ENCODE results near the gene MOG. TPM values are rescaled to one million over a fixed set of nuclear protein-coding genes. Genes with fewer than 3 reads are reported as not detected.

MOG gene
- total and polyA plus RNA-seq, 7 experiments from 2014 or later = not detected

GRCh38 chr6:29694637-29695036 lies 37.7 kb downstream of the MOG start:
- ATAC-seq (no peak), DNase-seq (no peak)
- Mint-ChIP-seq H3K27me3 (peaks cover 0 to 21% (median 1%) of the 10 kb centered on the region in 5 donors), H3K36me3 (peaks cover 0 to 9% (median 4%) of the 10 kb centered on the region in 5 donors), H3K9me3 (peaks cover 3 to 20% (median 5%) of the 10 kb centered on the region in 11 donors), H3K4me3 (no peak overlapping the region), H3K4me1 (no peaks in the 10 kb centered on the region), H3K27ac (no peak overlapping the region)
- ChIA-PET CTCF (interaction anchor here (0.6 to 0.7 kb wide), 2 partner anchors 20 to 283 kb away, joined by 3 to 4 read pairs; no protein-coding TSS in a partner anchor), POLR2A (no interaction called here)
- Histone ChIP-seq H3K27ac (ENCODE audit: low read depth, low read length) (no peak overlapping the region), H3K36me3 (ENCODE audit: control insufficient read depth in 2 of 3, insufficient read depth in 3 of 3, low read length in 3 of 3) (no peaks in the 10 kb centered on the region), H3K9me3 (ENCODE audit: control insufficient read depth in 2 of 3, low read length in 3 of 3) (no peaks in the 10 kb centered on the region), H3K27me3 (ENCODE audit: control insufficient read depth in 2 of 2, insufficient read depth in 2 of 2, low read length in 2 of 2) (no peaks in the 10 kb centered on the region), H3K4me3 (ENCODE audit: low read length) (no peak overlapping the region), H3K4me1 (ENCODE audit: control insufficient read depth in 2 of 2, insufficient read depth in 2 of 2, low read length in 2 of 2) (no peaks in the 10 kb centered on the region)
- intact Hi-C loops (cut with micrococcal nuclease) = no loop called here

GRCh38 chr6:29696147-29697125 lies 39.5 kb downstream of the MOG start:
- Mint-ChIP-seq H3K9me3 (peaks cover 3 to 20% (median 5%) of the 10 kb centered on the region in 11 donors), H3K36me3 (peaks cover 0 to 5% (median 4%) of the 10 kb centered on the region in 5 donors), H3K27ac (peak overlapping the region in 1 of 9 donors; percentile 32), H3K4me3 (no peak overlapping the region), H3K27me3 (peaks cover 0 to 32% (median 11%) of the 10 kb centered on the region in 5 donors), H3K4me1 (no peaks in the 10 kb centered on the region)
- H3K27ac ChIP-seq (ENCODE audit: low read depth, low read length) = no peak overlapping the region
- no peaks in the 10 kb centered on the region for H3K36me3 ChIP-seq (ENCODE audit: control insufficient read depth in 2 of 3, insufficient read depth in 3 of 3, low read length in 3 of 3)
- no peak overlapping the region for H3K4me3 ChIP-seq (ENCODE audit: low read length)
- DNase-seq (no peak), ATAC-seq (peak; percentile 22)
- no peaks in the 10 kb centered on the region for H3K4me1 ChIP-seq (ENCODE audit: control insufficient read depth in 2 of 2, insufficient read depth in 2 of 2, low read length in 2 of 2)
- H3K27me3 ChIP-seq (ENCODE audit: control insufficient read depth in 2 of 2, insufficient read depth in 2 of 2, low read length in 2 of 2) = no peaks in the 10 kb centered on the region
- ChIA-PET CTCF (interaction anchor here (0.8 to 1.4 kb wide), 5 partner anchors 9 to 139 kb away, joined by 3 to 5 read pairs (median 4); no protein-coding TSS in a partner anchor), POLR2A (interaction anchor here (0.9 kb wide), 1 partner anchor 11 kb away, joined by 4 read pairs; no protein-coding TSS in a partner anchor)
- no peaks in the 10 kb centered on the region for H3K9me3 ChIP-seq (ENCODE audit: control insufficient read depth in 2 of 3, low read length in 3 of 3)
- intact Hi-C loops (cut with micrococcal nuclease) = no loop called here

- Histone ChIP-seq H3K27me3 (ENCODE audit: control insufficient read depth in 2 of 2, insufficient read depth in 2 of 2, low read length in 2 of 2) (no peaks in the 10 kb centered on the region), H3K27ac (ENCODE audit: low read depth, low read length) (no peak overlapping the region), H3K4me1 (ENCODE audit: control insufficient read depth in 2 of 2, insufficient read depth in 2 of 2, low read length in 2 of 2) (peaks cover 20 to 28% of the 10 kb centered on the region in 2 donors), H3K4me3 (ENCODE audit: low read length) (no peak overlapping the region), H3K9me3 (ENCODE audit: control insufficient read depth in 2 of 3, low read length in 3 of 3) (no peaks in the 10 kb centered on the region), H3K36me3 (ENCODE audit: control insufficient read depth in 2 of 3, insufficient read depth in 3 of 3, low read length in 3 of 3) (no peaks in the 10 kb centered on the region)
- Mint-ChIP-seq H3K4me3 (peak overlapping the region in 1 of 10 donors; percentile 55), H3K9me3 (peaks cover 0 to 2% (median 0%) of the 10 kb centered on the region in 11 donors), H3K27me3 (peaks cover 8 to 50% (median 11%) of the 10 kb centered on the region in 5 donors), H3K4me1 (peaks cover 5 to 29% (median 23%) of the 10 kb centered on the region in 7 donors), H3K27ac (no peak overlapping the region), H3K36me3 (no peaks in the 10 kb centered on the region)
- peak; percentile 88 for ATAC-seq
- ChIA-PET CTCF (interaction anchor here (0.5 to 2.3 kb wide), 15 partner anchors 20 to 302 kb away, joined by 3 to 11 read pairs (median 4); partner anchors contain the start of gene HLA-F), POLR2A (interaction anchor here (1.0 kb wide), 1 partner anchor 10 kb away, joined by 4 read pairs; no protein-coding TSS in a partner anchor)
- DNase-seq = peak in 7 of 9 donors; percentile 29 to 86 (median 67)
- intact Hi-C loops (cut with micrococcal nuclease) = loop anchor here (1.0 to 5.0 kb wide), 4 partner anchors 35 to 133 kb away; no protein-coding TSS in a partner anchor
These were observed 45.7 kb downstream of the MOG start for GRCh38 chr6:29702519-29703103.

GRCh38 chr6:29705389-29706231 lies 48.7 kb downstream of the MOG start:
- ATAC-seq (no peak), DNase-seq (peak in 4 of 9 donors; percentile 41 to 60 (median 43))
- Mint-ChIP-seq H3K27ac (peak overlapping the region in 8 of 9 donors; percentile 16 to 95 (median 82)), H3K36me3 (no peaks in the 10 kb centered on the region), H3K9me3 (peaks cover 0 to 5% (median 0%) of the 10 kb centered on the region in 11 donors), H3K4me3 (peak overlapping the region in 6 of 10 donors; percentile 20 to 77 (median 42)), H3K27me3 (peaks cover 4 to 37% (median 8%) of the 10 kb centered on the region in 5 donors), H3K4me1 (peaks cover 21 to 59% (median 51%) of the 10 kb centered on the region in 7 donors)
- Histone ChIP-seq H3K9me3 (ENCODE audit: control insufficient read depth in 2 of 3, low read length in 3 of 3) (no peaks in the 10 kb centered on the region), H3K27ac (ENCODE audit: low read depth, low read length) (peak overlapping the region; percentile 2), H3K27me3 (ENCODE audit: control insufficient read depth in 2 of 2, insufficient read depth in 2 of 2, low read length in 2 of 2) (no peaks in the 10 kb centered on the region), H3K4me1 (ENCODE audit: control insufficient read depth in 2 of 2, insufficient read depth in 2 of 2, low read length in 2 of 2) (peaks cover 47 to 54% of the 10 kb centered on the region in 2 donors), H3K36me3 (ENCODE audit: control insufficient read depth in 2 of 3, insufficient read depth in 3 of 3, low read length in 3 of 3) (no peaks in the 10 kb centered on the region), H3K4me3 (ENCODE audit: low read length) (no peak overlapping the region)
- intact Hi-C loops (cut with micrococcal nuclease) = loop anchor here (1.0 to 5.0 kb wide), 5 partner anchors 33 to 262 kb away; no protein-coding TSS in a partner anchor
- POLR2A ChIA-PET = interaction anchor here (0.8 to 1.7 kb wide), 6 partner anchors 11 to 259 kb away, joined by 4 to 10 read pairs (median 4); no protein-coding TSS in a partner anchor
- CTCF ChIA-PET = interaction anchor here (0.7 to 2.4 kb wide), 13 partner anchors 9 to 137 kb away, joined by 3 to 25 read pairs (median 6); no protein-coding TSS in a partner anchor

GRCh38 chr6:29708432-29709179 lies 51.7 kb downstream of the MOG start:
- ChIA-PET POLR2A (interaction anchor here (0.5 to 5.8 kb wide), 16 partner anchors 8 to 906 kb away, joined by 3 to 46 read pairs (median 3); partner anchors contain the start of gene HLA-F), CTCF (interaction anchor here (0.9 to 2.8 kb wide), 14 partner anchors 9 to 645 kb away, joined by 3 to 22 read pairs (median 4); partner anchors contain the start of gene HLA-F)
- Mint-ChIP-seq H3K4me3 (peak overlapping the region; percentile 74 to 90 (median 82)), H3K36me3 (peaks cover 0 to 2% (median 0%) of the 10 kb centered on the region in 5 donors), H3K9me3 (peaks cover 0 to 3% (median 0%) of the 10 kb centered on the region in 11 donors), H3K4me1 (peaks cover 23 to 86% (median 81%) of the 10 kb centered on the region in 7 donors), H3K27ac (peak overlapping the region; percentile 65 to 99 (median 90)), H3K27me3 (peaks cover 0 to 15% (median 0%) of the 10 kb centered on the region in 5 donors)
- ATAC-seq (peak; percentile 91), DNase-seq (peak in 8 of 9 donors; percentile 52 to 97 (median 92))
- H3K27me3 ChIP-seq (ENCODE audit: control insufficient read depth in 2 of 2, insufficient read depth in 2 of 2, low read length in 2 of 2) = no peaks in the 10 kb centered on the region
- intact Hi-C loops (cut with micrococcal nuclease) = loop anchor here (1.0 to 5.0 kb wide), 6 partner anchors 18 to 259 kb away; no protein-coding TSS in a partner anchor
- peak overlapping the region; percentile 55 for H3K4me3 ChIP-seq (ENCODE audit: low read length)
- peak overlapping the region; percentile 62 for H3K27ac ChIP-seq (ENCODE audit: low read depth, low read length)
- no peaks in the 10 kb centered on the region for H3K9me3 ChIP-seq (ENCODE audit: control insufficient read depth in 2 of 3, low read length in 3 of 3)
- H3K4me1 ChIP-seq (ENCODE audit: control insufficient read depth in 2 of 2, insufficient read depth in 2 of 2, low read length in 2 of 2) = peaks cover 54 to 79% of the 10 kb centered on the region in 2 donors
- no peaks in the 10 kb centered on the region for H3K36me3 ChIP-seq (ENCODE audit: control insufficient read depth in 2 of 3, insufficient read depth in 3 of 3, low read length in 3 of 3)

Data from naive thymus-derived CD4-positive, alpha-beta T cell (primary cell).